CD4-positive, alpha-beta T cell treated with Interleukin-4 for 4 hours (primary cell): ENCODE measurements around the gene KAZN.

ENCODE experiments used
- DNase-seq: peaks from one replicate; pipeline ENCODE4 v3.0.0-alpha.2; 2020

KAZN gene

DNA sequence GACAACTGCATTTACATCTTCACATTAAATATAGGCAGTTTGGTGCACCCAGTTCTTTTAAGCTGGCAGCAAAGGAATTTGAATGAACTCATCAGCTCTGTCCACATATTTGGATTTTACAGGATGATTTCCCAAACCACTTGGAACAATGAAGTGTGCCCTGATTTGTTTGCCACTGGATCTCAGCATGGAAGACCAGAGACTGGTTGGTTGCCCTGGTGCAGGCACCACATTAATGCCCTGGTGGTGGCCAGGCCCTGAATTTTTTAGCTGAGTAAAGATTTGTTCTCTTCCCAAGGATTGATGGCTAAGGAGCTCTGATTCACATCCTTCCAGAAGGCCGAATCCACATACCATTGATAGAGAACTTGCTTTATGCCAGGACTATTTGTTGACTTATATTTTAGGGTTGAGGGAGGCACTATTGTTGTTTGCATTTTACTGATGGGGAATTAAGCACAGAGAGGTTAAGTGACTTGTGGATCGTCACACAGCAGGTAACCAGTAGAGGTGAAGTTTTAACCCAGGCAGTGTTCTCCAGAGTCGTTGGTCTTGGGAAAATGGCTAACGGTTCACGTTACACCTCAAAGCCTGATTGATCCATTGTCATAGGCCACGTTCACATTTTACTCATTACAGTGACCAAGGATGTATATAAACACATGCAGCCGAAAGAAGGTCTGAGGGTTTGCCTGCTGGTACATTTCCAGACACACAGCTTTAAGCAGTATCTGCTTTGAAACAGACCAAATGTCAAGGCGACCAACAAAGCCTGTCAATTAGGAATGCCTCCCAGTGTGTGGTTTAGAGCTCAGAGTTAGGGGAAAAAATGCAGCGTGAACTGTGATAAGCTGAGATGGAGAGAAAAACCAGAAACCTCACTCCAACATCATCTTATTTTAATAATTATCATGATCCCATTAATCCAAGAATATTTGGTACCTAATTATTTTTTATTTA, 50.7 kb downstream of the KAZN start:
- DNase-seq = no peak

- no peak for DNase-seq
These were observed 51.5 kb downstream of the KAZN start for GRCh38 chr1:14649976-14650375.

GRCh38 chr1:14650951-14651350, 52.5 kb downstream of the KAZN start:
- no peak for DNase-seq

DNA sequence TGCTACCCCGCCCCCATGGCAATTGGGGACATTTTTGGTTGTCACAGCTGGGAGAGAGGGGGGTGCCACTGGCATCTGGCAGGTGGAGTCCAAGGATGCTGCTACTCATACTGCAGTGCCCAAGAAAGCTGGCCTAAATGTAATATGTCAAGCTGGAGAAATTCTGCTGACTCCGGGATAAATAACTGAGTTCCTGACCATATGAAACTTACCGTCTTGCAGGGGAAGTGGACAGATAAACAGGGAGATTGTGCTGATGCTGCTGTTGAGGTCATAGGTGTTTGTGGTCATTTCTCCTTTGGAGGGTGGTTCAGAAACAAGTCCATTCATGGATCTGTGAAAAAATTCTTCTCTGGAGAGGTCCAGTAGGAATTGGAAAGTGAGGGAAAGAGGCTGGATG, 54.4 kb downstream of the KAZN start:
- DNase-seq = no peak

GRCh38 chr1:14653461-14653960, 55.0 kb downstream of the KAZN start:
- DNase-seq = no peak

DNA sequence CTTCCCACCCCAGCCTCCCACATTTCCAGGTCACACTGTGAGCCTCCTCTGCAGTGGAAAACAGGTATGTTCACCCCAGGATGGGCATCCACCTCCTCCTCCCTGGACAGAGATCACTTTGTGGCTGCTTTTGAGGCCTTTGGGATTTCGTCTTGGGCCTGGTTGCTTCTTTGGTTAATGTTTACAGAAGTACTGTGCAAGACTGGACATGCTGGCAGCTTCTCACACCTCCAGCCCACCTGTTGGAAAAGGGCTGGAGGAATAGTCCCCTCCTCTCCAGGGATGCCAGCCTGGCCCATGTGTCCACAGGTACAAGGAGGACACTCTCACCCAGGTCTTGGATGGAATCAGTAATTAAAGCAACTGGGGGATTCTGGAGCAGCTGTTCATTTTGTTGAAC, 56.1 kb downstream of the KAZN start:
- DNase-seq = no peak

GRCh38 chr1:14655385-14655784, 56.9 kb downstream of the KAZN start:
- no peak for DNase-seq

DNA sequence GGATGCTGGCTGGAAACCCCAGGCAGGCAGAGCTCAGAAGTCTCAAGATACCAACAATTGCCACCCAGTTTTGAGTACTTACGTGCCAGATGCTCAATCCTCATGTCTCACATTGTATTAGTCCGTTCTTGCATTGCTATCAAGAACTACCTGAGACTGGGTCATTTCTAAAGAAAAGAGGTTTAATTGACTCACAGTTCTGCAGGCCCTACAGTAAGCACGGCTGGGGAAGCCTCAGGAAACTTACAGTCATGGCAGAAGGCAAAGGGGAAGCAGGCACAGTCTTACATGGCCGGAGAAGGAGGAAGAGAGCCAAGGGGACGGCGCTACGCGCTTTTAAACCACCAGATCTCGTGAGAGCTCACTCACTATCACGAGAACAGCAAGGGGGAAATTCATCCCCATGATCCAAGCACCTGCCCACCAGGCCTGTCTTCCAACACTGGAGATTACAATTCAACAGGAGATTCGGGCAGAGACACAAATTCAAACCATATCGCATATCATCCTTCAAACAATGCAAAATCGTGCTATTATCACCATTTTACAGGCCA, 58.0 kb downstream of the KAZN start:
- DNase-seq = no peak

- DNase-seq = no peak
These were observed 60.2 kb downstream of the KAZN start for GRCh38 chr1:14658642-14659041.

- DNase-seq = no peak
These were observed 61.4 kb downstream of the KAZN start for GRCh38 chr1:14659913-14660312.

DNA sequence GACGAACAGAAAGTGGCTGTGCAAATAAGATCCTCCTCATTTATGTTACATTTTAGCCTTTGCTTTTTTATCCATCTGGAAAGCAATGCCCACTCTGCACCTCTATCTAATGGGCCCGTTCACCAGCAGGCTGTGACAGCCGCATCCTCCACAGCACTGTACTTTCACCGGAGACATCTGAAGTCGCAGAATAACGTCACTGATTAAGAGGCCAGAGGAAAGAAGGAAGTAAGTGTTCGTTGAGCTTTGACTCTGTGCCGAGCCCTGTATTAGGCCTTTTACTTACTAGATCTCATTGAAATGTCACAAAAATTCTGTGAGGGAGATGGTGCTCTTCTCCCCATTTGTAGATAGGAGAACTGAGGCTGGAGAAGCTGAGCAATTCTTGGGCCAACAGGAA, 62.3 kb downstream of the KAZN start:
- DNase-seq = no peak

GRCh38 chr1:14661222-14661621, 62.7 kb downstream of the KAZN start:
- DNase-seq = no peak

DNA sequence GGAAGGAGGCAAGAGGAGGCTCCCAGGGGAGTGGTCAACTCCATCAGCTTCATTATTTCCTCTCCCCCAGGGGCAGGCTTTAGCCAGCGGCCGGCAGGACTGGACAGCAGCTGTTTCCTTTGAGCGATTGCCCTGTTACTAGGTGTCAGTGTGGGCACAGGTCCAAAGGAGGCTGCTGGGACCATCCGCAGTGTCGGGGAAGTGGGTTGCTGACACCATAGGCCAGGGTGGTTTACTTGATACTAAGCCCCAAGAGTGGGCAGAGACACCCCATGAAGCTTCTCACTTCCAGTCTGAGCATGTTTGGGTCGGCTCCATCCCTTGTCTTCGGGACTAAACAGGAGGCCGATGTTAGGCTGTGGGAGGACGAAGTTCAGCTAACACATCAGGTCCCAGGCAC, 63.6 kb downstream of the KAZN start:
- no peak for DNase-seq

- DNase-seq = no peak
These were observed 65.3 kb downstream of the KAZN start for GRCh38 chr1:14663773-14664172.

- DNase-seq = no peak
These were observed 67.9 kb downstream of the KAZN start for GRCh38 chr1:14666373-14666772.

- no peak for DNase-seq
These were observed 68.6 kb downstream of the KAZN start for GRCh38 chr1:14666962-14667650.

- DNase-seq = no peak
These were observed 69.1 kb downstream of the KAZN start for GRCh38 chr1:14667651-14667984.

GRCh38 chr1:14668538-14668937, 70.1 kb downstream of the KAZN start:
- DNase-seq = no peak

DNA sequence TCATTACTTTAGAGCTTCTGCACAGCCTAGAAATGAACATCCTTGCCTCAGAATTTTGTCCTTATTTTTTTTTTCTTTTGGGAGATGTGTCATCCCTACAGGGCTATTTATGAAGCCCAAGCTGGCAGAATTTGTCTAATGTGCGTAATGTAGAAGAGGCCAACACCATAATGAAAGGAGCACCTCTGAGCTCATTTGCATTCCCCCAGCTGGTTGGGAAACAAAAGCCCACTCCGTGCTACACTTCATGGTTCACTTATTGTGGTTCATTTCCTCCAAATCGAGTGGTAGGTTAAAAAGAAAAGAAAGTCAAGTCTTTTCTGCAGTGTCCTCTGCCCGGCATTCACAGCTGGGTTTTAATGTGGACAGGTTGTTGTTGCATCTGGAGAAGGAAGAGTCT, 73.5 kb downstream of the KAZN start:
- no peak for DNase-seq

- DNase-seq = no peak
These were observed 75.5 kb downstream of the KAZN start for GRCh38 chr1:14674030-14674429.

- DNase-seq = no peak
These were observed 77.9 kb downstream of the KAZN start for GRCh38 chr1:14676400-14676799.

DNA sequence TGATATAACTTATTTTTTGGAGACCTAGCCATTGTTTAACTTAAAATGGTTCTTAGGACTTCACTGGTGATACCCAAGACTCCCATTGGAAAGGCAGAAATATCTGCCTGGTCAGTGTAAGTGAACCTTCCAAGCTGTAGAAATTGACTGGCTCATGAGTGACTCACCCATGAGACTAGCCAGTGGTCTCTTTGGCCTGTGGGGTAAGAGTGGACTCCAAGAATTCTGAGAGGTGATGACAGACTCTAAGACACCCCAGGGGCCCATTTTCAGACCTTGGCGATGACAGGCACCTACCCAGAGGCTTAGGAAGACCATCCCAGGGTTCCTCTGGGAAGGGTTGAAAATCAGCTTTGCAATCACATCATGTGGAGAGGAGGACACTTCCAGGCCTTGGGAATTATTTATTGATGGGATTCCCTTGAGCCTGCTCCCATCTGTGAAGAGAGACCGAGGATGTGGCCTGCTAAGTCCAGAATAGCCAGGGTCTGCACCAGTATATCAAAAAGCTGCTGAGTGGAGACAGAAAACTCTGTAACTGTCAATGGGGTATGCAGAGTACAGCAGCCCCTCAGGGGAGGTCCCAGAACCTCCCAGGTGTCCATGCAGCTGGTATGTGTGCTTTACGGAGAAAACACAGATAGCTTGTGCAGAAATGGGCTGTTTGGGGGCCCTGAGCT, 78.9 kb downstream of the KAZN start:
- no peak for DNase-seq

DNA sequence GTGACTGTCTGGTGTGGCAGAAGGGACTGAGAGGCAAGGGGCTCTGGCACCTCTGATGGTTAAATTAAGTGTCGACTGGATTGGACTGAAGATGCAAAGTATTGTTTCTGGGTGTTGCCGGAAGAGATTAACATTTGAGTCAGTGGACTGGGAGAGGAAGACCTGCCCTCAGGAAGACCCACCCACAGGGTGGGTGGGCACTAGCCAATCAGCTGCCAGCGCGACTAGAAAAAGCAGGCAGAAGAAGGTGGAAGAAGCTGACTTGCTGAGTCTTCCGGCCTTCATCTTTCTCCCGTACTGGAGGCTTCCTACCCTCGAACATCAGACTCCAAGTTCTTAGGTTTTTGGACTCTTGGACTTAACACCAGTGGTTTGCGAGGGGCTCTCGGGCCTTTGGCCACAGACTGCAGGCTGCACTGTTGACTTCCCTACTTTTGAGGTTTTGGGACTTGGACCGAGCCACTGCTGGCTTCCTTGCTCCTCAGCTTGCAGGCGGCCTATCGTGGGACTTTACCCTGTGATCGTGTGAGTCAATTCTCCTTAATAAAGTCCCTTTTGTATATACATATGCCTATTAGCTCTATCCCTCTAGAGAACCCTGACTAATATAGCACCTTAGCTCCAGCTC, 79.6 kb downstream of the KAZN start:
- no peak for DNase-seq
